B cell (primary cell): ENCODE data around the gene TMED10.

ENCODE experiments used
- CTCF ChIP-seq: fragments of 200-600 bp; IDR thresholded peaks from one replicate; pipeline ENCODE4 v1.8.0; 2022; ENCODE audit warnings: antibody characterized with exemption, mild to moderate bottlenecking
- EZH2 ChIP-seq: IDR thresholded peaks from 2 replicates; pipeline ENCODE4 v1.6.1; 2012; ENCODE audit warnings: borderline replicate concordance, low read depth, mild to moderate bottlenecking, moderate library complexity, low read length; ENCODE audit not compliant: insufficient read depth, poor library complexity, severe bottlenecking

GRCh38 chr14:75096959-75097358, 79.5 kb downstream of the TMED10 start:
- TF ChIP-seq CTCF (no peak), EZH2 (no peak)
